ENCODE measurements around the gene THSD1. TPM values are rescaled to one million over a fixed set of nuclear protein-coding genes. Genes with fewer than 3 reads are reported as not detected.

The THSD1 gene
- total and polyA plus RNA-seq, 10 of the 15 experiments (the other 5 are each of a cell fraction or from before 2014, with no cell fraction given), result 0.03 to 0.20 (median 0.13) TPM; not detected in 2

GRCh38 chr13:52411629-52412028 lies 5.7 kb upstream of the THSD1 start:
- ChIA-PET RAD21 (ENCODE audit: unreplicated experiment) (interaction anchor here (1.6 kb wide), 1 partner anchor 39 kb away, joined by 4 read pairs; the partner anchor contains the start of gene VPS36), SMC1A (ENCODE audit: uncharacterized antibody, unreplicated experiment) (interaction anchor here (1.4 kb wide), 1 partner anchor 10 kb away, joined by 3 read pairs; no protein-coding TSS in a partner anchor), CTCF (no interaction called here), POLR2A (no interaction called here)
- Histone ChIP-seq H3K9me3 (replicated peaks; ENCODE audit: control insufficient read depth, insufficient read depth, low read length) (no peaks in the 10 kb centered on the region), H2AFZ (ENCODE audit: control insufficient read depth, low read depth, low read length) (no peak overlapping the region), H3K79me2 (ENCODE audit: control insufficient read depth, insufficient read depth, low read length) (no peaks in the 10 kb centered on the region), H3K36me3 (ENCODE audit: control insufficient read depth in 2 of 2, insufficient read depth in 2 of 2, low read length in 1 of 2) (peaks cover 0 to 6% of the 10 kb centered on the region in 2 experiments; a peak in 3 of 4 replicates), H3K4me2 (ENCODE audit: control insufficient read depth, insufficient read depth) (no peak overlapping the region), H3K4me3 (no peak overlapping the region), H3K4me1 (ENCODE audit: control insufficient read depth, insufficient read depth, low read length) (no peaks in the 10 kb centered on the region), H3K9ac (ENCODE audit: control insufficient read depth, insufficient read depth, low read length) (no peak overlapping the region), H3K27me3 (replicated peaks in 1 of 2; ENCODE audit: control insufficient read depth in 2 of 2, insufficient read depth in 2 of 2, low read length in 1 of 2) (no peaks in the 10 kb centered on the region), H3K27ac (ENCODE audit: control insufficient read depth, insufficient read depth) (no peak overlapping the region), H4K20me1 (ENCODE audit: control insufficient read depth, insufficient read depth) (no peaks in the 10 kb centered on the region)
- TF ChIP-seq SREBF2 (IDR thresholded peaks at IDR 0.05; ENCODE audit: low read length), result no peak
- no peak for TF ChIP-seq MLLT1 (IDR thresholded peaks at IDR 0.05)
- TF ChIP-seq RELA (IDR thresholded peaks at IDR 0.05; ENCODE audit: borderline replicate concordance, partially characterized antibody), result no peak
- no peak for TF ChIP-seq ZZZ3 (IDR thresholded peaks at IDR 0.05; ENCODE audit: control insufficient read depth, insufficient read length, low read depth)
- TF ChIP-seq BHLHE40 (IDR thresholded peaks at IDR 0.05; ENCODE audit: borderline replicate concordance in 1 of 2, low read depth in 2 of 2, low read length in 1 of 2), result peak; percentile 65 to 71; a peak in 3 of 4 replicates
- TF ChIP-seq IRF4 (IDR thresholded peaks at IDR 0.05; ENCODE audit: low read depth, low read length), result peak; percentile 14; the same call in 1 of the 2 replicates
- TF ChIP-seq NR2C2 (IDR thresholded peaks at IDR 0.05; ENCODE audit: borderline replicate concordance, control insufficient read depth, insufficient read length, low read depth), result no peak
- TF ChIP-seq HSF1 (IDR thresholded peaks at IDR 0.05; ENCODE audit: low read depth, low read length), result no peak
- TF ChIP-seq IKZF1 (conservative IDR thresholded peaks at IDR 0.05), result 0 out of 2 replicates have a peak, but pooled peaks have one; percentile 20
- TF ChIP-seq ELK1 (IDR thresholded peaks at IDR 0.05; ENCODE audit: low read depth, low read length), result no peak
- no peak for TF ChIP-seq E4F1 (IDR thresholded peaks at IDR 0.05; ENCODE audit: borderline replicate concordance, partially characterized antibody)
- no peak for TF ChIP-seq ZNF217 (IDR thresholded peaks at IDR 0.05)
- TF ChIP-seq SKIL (IDR thresholded peaks at IDR 0.05; ENCODE audit: low read depth, poor library complexity, severe bottlenecking), result peak; percentile 31
- TF ChIP-seq EP300 (IDR thresholded peaks at IDR 0.05; ENCODE audit: borderline replicate concordance in 1 of 2, control insufficient read depth in 1 of 2, low read depth in 2 of 2, low read length in 2 of 2), result peak in 1 of 2 experiments; percentile 45; a peak in 2 of 4 replicates
- no peak for TF ChIP-seq CBX5 (IDR thresholded peaks at IDR 0.05; ENCODE audit: low read depth)
- BruUV-seq (replicated peaks), result no TSS peak
- in situ Hi-C loops (cut with MboI), result no loop called here
- intact Hi-C loops (cut with micrococcal nuclease; ENCODE audit: unreplicated experiment), result no loop called here
- ATAC-seq (peak; percentile 96), FAIRE-seq (no peak), DNase-seq (ENCODE audit: low read depth, low spot score) (peak; percentile 16)
- WGBS (ENCODE audit: insufficient coverage, insufficient replicate concordance, low lambda C conversion rate, missing lambda C conversion rate), result 40% methylated on average over 4 of the region's 4 CpGs
